ENCODE data around the gene ANGPTL2.

ANGPTL2 gene

DNA sequence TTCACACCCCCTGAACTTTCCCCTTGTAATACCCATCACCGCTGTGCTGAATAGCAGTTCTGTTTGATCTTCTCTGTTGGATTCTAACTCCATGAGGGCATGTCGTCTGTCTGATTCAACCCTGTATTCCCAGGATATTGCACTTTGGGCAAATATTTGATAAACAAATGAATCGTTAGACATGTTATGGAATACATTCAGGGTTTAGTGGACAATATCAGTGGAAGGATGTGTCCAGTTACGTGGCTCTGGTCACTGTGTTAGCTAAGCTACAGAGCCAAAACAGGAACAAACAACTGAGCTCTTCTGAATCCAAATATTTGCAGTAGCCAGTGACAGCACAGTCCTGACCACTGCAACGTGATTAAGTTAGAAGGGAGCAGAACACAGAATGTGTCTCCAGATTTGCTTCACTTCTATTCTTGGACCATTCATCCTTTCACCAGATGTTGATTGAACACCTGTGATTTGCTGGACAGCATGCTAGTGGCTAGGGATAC, 13.2 kb downstream of the ANGPTL2 start:
- no peaks in the 10 kb centered on the region; the same call in 1 of the 2 replicates for H3K27me3 ChIP-seq (ENCODE audit: low read depth, low read length)
- H3K9me3 ChIP-seq (ENCODE audit: insufficient read depth, low read length) = no peaks in the 10 kb centered on the region
- TF ChIP-seq, protein P1, sequence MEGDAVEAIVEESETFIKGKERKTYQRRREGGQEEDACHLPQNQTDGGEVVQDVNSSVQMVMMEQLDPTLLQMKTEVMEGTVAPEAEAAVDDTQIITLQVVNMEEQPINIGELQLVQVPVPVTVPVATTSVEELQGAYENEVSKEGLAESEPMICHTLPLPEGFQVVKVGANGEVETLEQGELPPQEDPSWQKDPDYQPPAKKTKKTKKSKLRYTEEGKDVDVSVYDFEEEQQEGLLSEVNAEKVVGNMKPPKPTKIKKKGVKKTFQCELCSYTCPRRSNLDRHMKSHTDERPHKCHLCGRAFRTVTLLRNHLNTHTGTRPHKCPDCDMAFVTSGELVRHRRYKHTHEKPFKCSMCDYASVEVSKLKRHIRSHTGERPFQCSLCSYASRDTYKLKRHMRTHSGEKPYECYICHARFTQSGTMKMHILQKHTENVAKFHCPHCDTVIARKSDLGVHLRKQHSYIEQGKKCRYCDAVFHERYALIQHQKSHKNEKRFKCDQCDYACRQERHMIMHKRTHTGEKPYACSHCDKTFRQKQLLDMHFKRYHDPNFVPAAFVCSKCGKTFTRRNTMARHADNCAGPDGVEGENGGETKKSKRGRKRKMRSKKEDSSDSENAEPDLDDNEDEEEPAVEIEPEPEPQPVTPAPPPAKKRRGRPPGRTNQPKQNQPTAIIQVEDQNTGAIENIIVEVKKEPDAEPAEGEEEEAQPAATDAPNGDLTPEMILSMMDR (IDR thresholded peaks at IDR 0.05; ENCODE audit: low read depth, low read length) = no peak
- no peak for TF ChIP-seq EZH2phosphoT487 (IDR thresholded peaks at IDR 0.05; ENCODE audit: low read depth)
- no peaks in the 10 kb centered on the region for H3K36me3 ChIP-seq (replicated peaks; ENCODE audit: low read depth, low read length)
- no peak overlapping the region for H3K4me2 ChIP-seq (ENCODE audit: low read length)
- H4K20me1 ChIP-seq (ENCODE audit: insufficient read depth, low read length) = no peaks in the 10 kb centered on the region
- no peaks in the 10 kb centered on the region for H3K4me1 ChIP-seq (ENCODE audit: low read length)
- no peak overlapping the region for H2AFZ ChIP-seq (ENCODE audit: low read depth, low read length)
- H3K79me2 ChIP-seq (ENCODE audit: low read length) = no peaks in the 10 kb centered on the region
- no peak overlapping the region for H3K9ac ChIP-seq (ENCODE audit: low read length)
- H3K27ac ChIP-seq (ENCODE audit: low read length) = no peak overlapping the region
- no peak overlapping the region for H3K4me3 ChIP-seq (ENCODE audit: low read length)

DNA sequence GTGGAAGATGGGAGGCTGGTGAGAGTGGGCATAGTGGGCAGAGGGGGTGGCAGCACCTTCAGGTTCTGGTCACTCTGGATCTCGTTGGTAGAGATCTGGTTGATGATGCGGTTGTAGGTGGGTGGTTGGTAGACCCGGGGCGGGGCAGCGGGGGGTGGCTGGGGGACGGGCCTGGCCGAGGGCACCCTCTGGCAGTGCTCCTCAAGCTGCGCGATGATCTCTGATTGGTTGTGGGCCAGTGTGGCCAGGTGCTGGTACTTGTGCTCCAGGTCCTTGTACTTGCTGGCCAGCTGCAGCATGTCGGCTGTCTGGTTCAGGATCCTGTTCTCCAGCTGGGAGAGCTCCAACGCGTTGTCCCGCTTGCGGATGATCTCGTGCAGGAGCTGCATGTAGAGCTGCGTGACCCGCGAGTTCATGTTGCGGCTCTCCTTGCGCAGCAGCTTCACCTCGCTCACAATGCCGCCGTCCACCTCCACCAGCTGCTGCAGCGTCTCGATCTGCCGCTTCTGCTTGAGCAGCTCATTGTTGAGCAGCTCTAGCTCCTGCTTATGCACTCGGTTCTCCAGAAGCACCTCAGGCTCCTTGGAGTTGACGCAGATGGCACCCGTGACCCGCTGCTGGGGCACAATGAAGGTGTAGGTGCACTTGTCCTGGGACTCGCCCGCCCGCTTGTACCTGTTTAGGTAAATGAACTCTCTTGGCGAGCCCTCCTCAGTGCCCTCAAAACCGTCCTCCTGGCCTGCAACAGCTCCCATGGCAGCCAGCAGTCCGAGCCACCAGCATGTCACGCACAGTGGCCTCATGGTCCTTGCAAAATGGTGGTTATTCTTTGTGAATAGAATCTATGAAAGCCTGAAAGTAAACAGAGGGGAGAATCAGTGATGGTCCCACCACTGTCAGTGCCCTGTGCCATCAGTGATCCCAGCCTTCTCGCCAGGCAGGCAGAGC, 14.2 kb downstream of the ANGPTL2 start:
- H3K9me3 ChIP-seq (ENCODE audit: insufficient read depth, low read length) = no peaks in the 10 kb centered on the region
- no peaks in the 10 kb centered on the region for H3K4me1 ChIP-seq (ENCODE audit: low read length)
- H4K20me1 ChIP-seq (ENCODE audit: insufficient read depth, low read length) = no peaks in the 10 kb centered on the region
- no peak overlapping the region for H3K4me3 ChIP-seq (ENCODE audit: low read length)
- TF ChIP-seq, protein P1 (IDR thresholded peaks at IDR 0.05; ENCODE audit: low read depth, low read length) = no peak
- TF ChIP-seq EZH2phosphoT487 (IDR thresholded peaks at IDR 0.05; ENCODE audit: low read depth) = no peak
- no peaks in the 10 kb centered on the region for H3K79me2 ChIP-seq (ENCODE audit: low read length)
- H3K4me2 ChIP-seq (ENCODE audit: low read length) = no peak overlapping the region
- H3K9ac ChIP-seq (ENCODE audit: low read length) = no peak overlapping the region
- H3K27ac ChIP-seq (ENCODE audit: low read length) = no peak overlapping the region
- H3K27me3 ChIP-seq (ENCODE audit: low read depth, low read length) = no peaks in the 10 kb centered on the region; the same call in 1 of the 2 replicates
- H2AFZ ChIP-seq (ENCODE audit: low read depth, low read length) = no peak overlapping the region
- no peaks in the 10 kb centered on the region for H3K36me3 ChIP-seq (replicated peaks; ENCODE audit: low read depth, low read length)

DNA sequence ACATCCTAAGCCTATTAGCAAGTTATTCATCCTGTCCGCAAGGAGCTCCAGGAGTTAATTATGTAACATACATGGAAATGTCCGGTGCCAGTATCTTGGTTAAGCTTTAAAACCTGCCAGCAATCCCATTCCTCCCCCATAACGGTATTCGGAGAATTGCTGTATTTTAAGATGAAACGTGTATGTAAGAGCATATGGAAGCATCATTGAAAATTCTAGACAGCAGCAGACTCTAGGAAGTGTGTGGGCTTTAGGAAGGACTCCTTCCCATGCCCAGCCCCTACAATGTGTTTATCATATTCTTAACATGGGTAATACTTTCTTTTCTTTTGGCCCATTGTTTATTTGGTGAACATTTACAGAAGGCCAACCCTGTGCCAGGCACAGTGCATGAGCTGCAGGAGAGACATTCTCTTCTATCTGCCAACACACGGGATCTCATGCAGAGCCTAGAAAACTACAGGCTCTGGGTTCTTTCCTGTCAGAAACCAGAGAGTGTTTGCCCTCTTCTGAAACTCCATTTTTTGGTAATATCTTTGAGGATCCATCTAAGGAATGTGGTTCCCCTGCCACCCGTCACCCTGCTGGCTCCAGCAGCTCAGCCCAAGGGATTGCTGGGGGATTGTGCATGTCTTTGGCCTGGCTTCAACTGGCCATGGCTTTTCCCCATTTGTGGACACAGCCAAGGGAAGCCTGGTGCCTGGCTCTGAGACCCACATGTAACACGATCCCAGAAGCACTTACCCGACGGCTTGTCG, 15.1 kb downstream of the ANGPTL2 start:
- Histone ChIP-seq H3K4me2 (ENCODE audit: low read length) (no peak overlapping the region), H4K20me1 (ENCODE audit: insufficient read depth, low read length) (no peaks in the 10 kb centered on the region), H3K4me3 (ENCODE audit: low read length) (no peak overlapping the region), H3K9ac (ENCODE audit: low read length) (no peak overlapping the region), H3K9me3 (ENCODE audit: insufficient read depth, low read length) (no peaks in the 10 kb centered on the region), H3K27me3 (ENCODE audit: low read depth, low read length) (no peaks in the 10 kb centered on the region; the same call in 1 of the 2 replicates), H2AFZ (ENCODE audit: low read depth, low read length) (no peak overlapping the region), H3K36me3 (replicated peaks; ENCODE audit: low read depth, low read length) (no peaks in the 10 kb centered on the region), H3K4me1 (ENCODE audit: low read length) (no peaks in the 10 kb centered on the region), H3K79me2 (ENCODE audit: low read length) (no peaks in the 10 kb centered on the region), H3K27ac (ENCODE audit: low read length) (no peak overlapping the region)
- TF ChIP-seq, protein P1 (IDR thresholded peaks at IDR 0.05; ENCODE audit: low read depth, low read length) = no peak
- TF ChIP-seq EZH2phosphoT487 (IDR thresholded peaks at IDR 0.05; ENCODE audit: low read depth) = no peak

DNA sequence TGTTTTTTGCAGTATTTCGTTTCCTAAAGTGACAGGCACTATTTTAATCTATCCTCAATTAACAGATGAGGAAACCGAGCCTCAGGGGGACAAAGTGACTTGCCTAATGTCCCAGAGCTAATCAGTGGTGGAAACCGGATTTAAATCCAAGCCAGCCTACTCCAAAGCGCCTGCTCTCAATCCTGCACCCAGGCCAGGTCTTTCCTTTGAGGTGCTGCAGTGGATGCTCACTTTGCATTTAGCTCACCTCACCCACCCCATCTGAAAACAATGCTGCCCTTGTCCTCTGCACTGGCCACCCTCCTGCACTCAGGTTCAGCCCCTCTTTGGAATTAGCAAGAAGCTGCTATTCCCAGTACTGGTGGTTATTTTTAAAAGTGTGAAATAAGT, 16.0 kb downstream of the ANGPTL2 start:
- H2AFZ ChIP-seq (ENCODE audit: low read depth, low read length) = no peak overlapping the region
- H3K79me2 ChIP-seq (ENCODE audit: low read length) = no peaks in the 10 kb centered on the region
- no peaks in the 10 kb centered on the region for H3K4me1 ChIP-seq (ENCODE audit: low read length)
- no peak overlapping the region for H3K4me2 ChIP-seq (ENCODE audit: low read length)
- H3K27ac ChIP-seq (ENCODE audit: low read length) = no peak overlapping the region
- no peak overlapping the region for H3K4me3 ChIP-seq (ENCODE audit: low read length)
- H3K36me3 ChIP-seq (replicated peaks; ENCODE audit: low read depth, low read length) = no peaks in the 10 kb centered on the region
- H3K9ac ChIP-seq (ENCODE audit: low read length) = no peak overlapping the region
- TF ChIP-seq, protein P1 (IDR thresholded peaks at IDR 0.05; ENCODE audit: low read depth, low read length) = no peak
- TF ChIP-seq EZH2phosphoT487 (IDR thresholded peaks at IDR 0.05; ENCODE audit: low read depth) = no peak
- no peaks in the 10 kb centered on the region for H3K9me3 ChIP-seq (ENCODE audit: insufficient read depth, low read length)
- H4K20me1 ChIP-seq (ENCODE audit: insufficient read depth, low read length) = no peaks in the 10 kb centered on the region
- H3K27me3 ChIP-seq (ENCODE audit: low read depth, low read length) = no peaks in the 10 kb centered on the region; the same call in 1 of the 2 replicates
